H1 (cell line): Measurements from ENCODE around the gene IGFBP3.

Experiments
- CTCF ChIP-seq, 3 experiments: IDR thresholded peaks; 1 replicate in 2 of 3; 2 replicates in 1 of 3; pipeline versions ENCODE4 v1.5.1 to v1.6.1; 2011; ENCODE audit warnings: low read length in 3 of 3, mild to moderate bottlenecking in 3 of 3, inconsistent platforms in 2 of 3, low read depth in 1 of 3, moderate library complexity in 1 of 3; ENCODE audit not compliant: insufficient read depth in 1 of 3; ENCODE audit errors: control extremely low read depth in 1 of 3
- EZH2 ChIP-seq: fragments of 200-600 bp; sonication (generic); IDR thresholded peaks from 2 replicates; pipeline ENCODE4 v1.7.1; 2012; ENCODE audit warnings: low read depth, mild to moderate bottlenecking, moderate library complexity, low read length, inconsistent platforms; ENCODE audit not compliant: severe bottlenecking
- KDM1A ChIP-seq: fragments of 200-600, 300-600 bp; sonication (generic); IDR thresholded peaks from 2 replicates; pipeline ENCODE4 v1.7.1; 2016; ENCODE audit warnings: mild to moderate bottlenecking, low read length, borderline replicate concordance
- POLR2AphosphoS5 ChIP-seq: IDR thresholded peaks from 2 replicates; pipeline ENCODE4 v1.6.1; 2011; ENCODE audit warnings: low read depth, low read length
- RFX5 ChIP-seq: IDR thresholded peaks from 2 replicates; pipeline ENCODE4 v1.6.1; 2011; ENCODE audit warnings: low read depth, low read length, improper control_type of control experiment, borderline replicate concordance
- TCF12 ChIP-seq: IDR thresholded peaks from 2 replicates; pipeline ENCODE4 v1.6.1; 2011; ENCODE audit warnings: low read depth, mild to moderate bottlenecking, low read length
- TEAD4 ChIP-seq: IDR thresholded peaks from 2 replicates; pipeline ENCODE4 v1.6.1; 2012; ENCODE audit warnings: low read depth, low read length, inconsistent platforms, mixed read lengths

GRCh38 chr7:45894665-45895062 is 26.4 kb downstream of the IGFBP3 start:
- TF ChIP-seq CTCF (IDR thresholded peaks at IDR 0.05; ENCODE audit: control extremely low read depth in 1 of 3, insufficient read depth in 1 of 3, low read depth in 1 of 3, low read length in 3 of 3) (no peak), KDM1A (no peak), TCF12 (no peak), TEAD4 (no peak), RFX5 (no peak), EZH2 (no peak), POLR2AphosphoS5 (no peak)
